ENCODE data around the gene KEL.

The KEL gene

DNA sequence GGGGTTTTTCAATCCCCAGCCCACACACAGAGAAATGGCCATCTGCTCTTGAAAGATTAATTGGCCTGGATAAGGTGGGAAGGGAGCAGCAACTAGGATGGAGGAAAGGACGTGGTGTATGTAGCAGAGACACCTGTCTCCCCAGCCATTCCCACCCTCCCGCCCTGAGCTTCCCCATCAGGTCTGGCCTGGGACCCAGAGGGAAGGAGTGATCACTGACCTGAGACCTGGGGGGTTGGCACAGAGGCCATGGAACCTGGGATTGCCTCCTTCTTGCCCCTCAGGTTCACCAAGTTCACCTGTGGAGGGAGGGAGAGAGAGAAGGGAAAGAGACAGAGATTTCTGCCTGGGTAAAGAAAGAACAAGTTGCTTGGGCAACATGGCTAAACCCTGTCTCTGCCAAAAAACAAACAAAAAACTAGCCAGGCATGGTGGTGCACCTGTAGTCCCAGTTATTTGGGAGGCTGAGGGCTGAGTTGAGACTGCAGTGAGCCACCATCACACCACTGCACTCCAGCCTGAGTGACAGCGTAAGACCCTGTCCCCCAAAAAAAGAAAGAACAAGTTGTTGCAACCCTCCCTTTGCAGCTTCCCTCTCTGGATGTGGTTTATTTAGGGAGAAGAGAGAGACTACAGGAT, 65.3 kb downstream of the KEL start:
- DNase-seq: no peak

DNA sequence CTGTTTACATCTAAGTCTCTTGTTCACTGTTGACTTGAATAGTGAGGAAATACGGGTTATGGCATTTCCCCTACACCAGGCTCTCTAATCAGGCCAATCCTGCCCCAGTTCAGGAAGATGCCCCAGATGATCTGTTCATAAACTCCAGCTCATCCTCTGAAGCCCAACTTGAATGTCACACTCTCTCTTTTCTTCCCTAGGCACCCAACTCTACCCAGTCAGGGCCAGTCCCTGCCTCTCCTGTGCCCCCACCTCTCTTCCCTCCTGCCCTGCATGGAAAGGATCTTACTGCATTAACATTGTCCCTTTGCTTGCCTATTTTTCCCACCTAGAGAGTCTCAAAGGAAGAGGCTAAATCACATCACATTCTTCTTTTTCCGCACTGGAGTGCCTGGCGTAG, 66.0 kb downstream of the KEL start:
- no peak for DNase-seq

- DNase-seq: no peak
These were observed 67.1 kb downstream of the KEL start for GRCh38 chr7:142894985-142895593.

GRCh38 chr7:142894112-142894984, 67.8 kb downstream of the KEL start:
- no peak for DNase-seq

GRCh38 chr7:142892951-142893350, 69.2 kb downstream of the KEL start:
- DNase-seq: no peak

DNA sequence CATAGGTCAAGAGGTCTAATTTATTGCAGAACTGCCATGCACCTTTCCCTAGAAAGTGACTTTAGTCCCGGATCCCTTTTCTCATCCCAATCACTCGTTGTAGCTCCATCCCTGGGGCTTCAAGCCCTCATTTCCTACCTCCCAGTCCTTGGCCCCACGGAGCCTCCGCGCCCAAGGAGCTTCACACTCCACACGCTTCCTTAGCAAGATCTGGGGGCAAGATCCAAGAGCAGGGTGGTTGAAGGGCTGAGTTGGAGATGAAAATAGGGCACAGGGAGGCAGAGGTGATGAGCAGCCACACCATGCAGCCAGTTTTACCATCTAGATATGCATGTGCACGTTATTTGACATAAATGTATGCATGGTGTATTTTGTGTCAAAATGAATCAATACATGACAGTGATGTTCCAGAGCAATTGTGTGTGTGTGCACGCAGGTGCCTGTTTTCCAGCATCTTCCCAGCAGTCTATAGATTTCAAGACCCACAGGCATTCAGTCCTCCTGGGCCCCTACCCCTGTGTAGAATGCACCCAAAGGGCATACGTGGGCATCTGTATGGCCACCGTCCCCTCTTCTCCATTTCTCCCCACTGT, 70.6 kb downstream of the KEL start:
- DNase-seq: no peak

All from NCI-H748 treated with DMSO at 0.1 percent for 48 hours (cell line).